ENCODE data around the gene ZFYVE19.

The ZFYVE19 gene

DNA sequence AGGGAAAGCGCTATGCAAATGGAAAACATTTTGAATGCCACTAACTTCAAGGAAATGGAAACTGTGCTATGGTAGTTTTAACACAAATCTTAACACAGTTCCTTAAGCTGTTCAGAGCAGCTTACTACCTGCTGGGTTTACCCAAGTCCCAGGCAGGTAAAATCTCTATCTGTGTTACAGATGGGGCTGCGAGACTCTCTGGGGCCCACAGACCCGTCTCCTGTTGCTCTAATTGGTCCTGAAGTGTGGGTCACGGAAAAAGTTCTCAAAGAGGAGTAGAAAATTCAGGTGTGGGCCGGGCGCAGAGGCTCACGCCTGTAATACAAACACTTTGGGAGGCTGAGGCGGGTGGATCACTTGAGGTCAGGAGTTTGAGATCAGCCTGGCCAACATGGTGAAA is 16.9 kb upstream of the ZFYVE19 start:
- no peak for TF ChIP-seq EZH2 (optimal IDR thresholded peaks at IDR 0.05; ENCODE audit: low read depth, low read length)
- TF ChIP-seq, protein P1, sequence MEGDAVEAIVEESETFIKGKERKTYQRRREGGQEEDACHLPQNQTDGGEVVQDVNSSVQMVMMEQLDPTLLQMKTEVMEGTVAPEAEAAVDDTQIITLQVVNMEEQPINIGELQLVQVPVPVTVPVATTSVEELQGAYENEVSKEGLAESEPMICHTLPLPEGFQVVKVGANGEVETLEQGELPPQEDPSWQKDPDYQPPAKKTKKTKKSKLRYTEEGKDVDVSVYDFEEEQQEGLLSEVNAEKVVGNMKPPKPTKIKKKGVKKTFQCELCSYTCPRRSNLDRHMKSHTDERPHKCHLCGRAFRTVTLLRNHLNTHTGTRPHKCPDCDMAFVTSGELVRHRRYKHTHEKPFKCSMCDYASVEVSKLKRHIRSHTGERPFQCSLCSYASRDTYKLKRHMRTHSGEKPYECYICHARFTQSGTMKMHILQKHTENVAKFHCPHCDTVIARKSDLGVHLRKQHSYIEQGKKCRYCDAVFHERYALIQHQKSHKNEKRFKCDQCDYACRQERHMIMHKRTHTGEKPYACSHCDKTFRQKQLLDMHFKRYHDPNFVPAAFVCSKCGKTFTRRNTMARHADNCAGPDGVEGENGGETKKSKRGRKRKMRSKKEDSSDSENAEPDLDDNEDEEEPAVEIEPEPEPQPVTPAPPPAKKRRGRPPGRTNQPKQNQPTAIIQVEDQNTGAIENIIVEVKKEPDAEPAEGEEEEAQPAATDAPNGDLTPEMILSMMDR (IDR thresholded peaks at IDR 0.05; ENCODE audit: low read length), result no peak
- TF ChIP-seq EZH2phosphoT487 (IDR thresholded peaks at IDR 0.05; ENCODE audit: low read length), result no peak
- no peaks in the 10 kb centered on the region for H4K20me1 ChIP-seq (ENCODE audit: insufficient read depth, low read length)
- H3K4me2 ChIP-seq (ENCODE audit: low read depth, low read length), result no peak overlapping the region
- H3F3A ChIP-seq (ENCODE audit: insufficient read depth, low read length), result no peaks in the 10 kb centered on the region
- no peak for DNase-seq
- no peaks in the 10 kb centered on the region for H3K4me1 ChIP-seq (ENCODE audit: low read length)
- H3K27ac ChIP-seq (ENCODE audit: low read length), result no peak overlapping the region
- H3K9ac ChIP-seq (ENCODE audit: low read length), result no peak overlapping the region
- H3K27me3 ChIP-seq (replicated peaks; ENCODE audit: insufficient read depth, low read length), result no peaks in the 10 kb centered on the region
- H3K9me3 ChIP-seq (replicated peaks; ENCODE audit: insufficient read depth, low read length), result no peaks in the 10 kb centered on the region
- H3K79me2 ChIP-seq (ENCODE audit: low read length), result peaks cover 5% of the 10 kb centered on the region; the same call in 1 of the 2 replicates
- H3K9me2 ChIP-seq (replicated peaks; ENCODE audit: insufficient read depth, low read length), result no peaks in the 10 kb centered on the region
- no peak overlapping the region for H2AFZ ChIP-seq (ENCODE audit: low read length)
- H3K36me3 ChIP-seq (replicated peaks; ENCODE audit: insufficient read depth, low read length), result no peaks in the 10 kb centered on the region
- no peak overlapping the region for H3K4me3 ChIP-seq (ENCODE audit: low read length)

DNA sequence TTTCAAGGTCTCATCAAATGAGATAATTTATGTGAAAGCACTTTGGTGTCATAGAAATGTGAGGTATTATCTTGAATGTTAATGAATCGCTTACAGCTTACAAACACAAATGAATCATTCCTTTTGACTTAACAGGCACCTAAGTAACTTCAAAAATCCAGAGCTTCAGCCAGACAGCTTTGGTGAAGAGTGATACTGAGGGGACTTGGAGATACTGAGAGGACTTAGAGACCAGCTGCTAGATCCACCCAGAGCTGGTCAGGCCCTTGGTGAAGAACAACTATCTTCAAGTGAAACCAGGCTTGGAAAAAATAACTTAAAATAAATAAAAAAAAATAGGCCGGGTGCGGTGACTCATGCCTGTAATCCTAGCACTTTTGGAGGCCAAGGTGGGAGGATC is 16.2 kb upstream of the ZFYVE19 start:
- H3K9ac ChIP-seq (ENCODE audit: low read length), result no peak overlapping the region
- no peak for TF ChIP-seq EZH2 (optimal IDR thresholded peaks at IDR 0.05; ENCODE audit: low read depth, low read length)
- no peaks in the 10 kb centered on the region for H3K27me3 ChIP-seq (replicated peaks; ENCODE audit: insufficient read depth, low read length)
- no peaks in the 10 kb centered on the region for H3K36me3 ChIP-seq (replicated peaks; ENCODE audit: insufficient read depth, low read length)
- no peak overlapping the region for H3K27ac ChIP-seq (ENCODE audit: low read length)
- no peak for DNase-seq
- H3K9me2 ChIP-seq (replicated peaks; ENCODE audit: insufficient read depth, low read length), result no peaks in the 10 kb centered on the region
- H3K4me1 ChIP-seq (ENCODE audit: low read length), result no peaks in the 10 kb centered on the region
- no peak overlapping the region for H3K4me2 ChIP-seq (ENCODE audit: low read depth, low read length)
- no peak overlapping the region for H2AFZ ChIP-seq (ENCODE audit: low read length)
- peaks cover 5% of the 10 kb centered on the region; the same call in 1 of the 2 replicates for H3K79me2 ChIP-seq (ENCODE audit: low read length)
- no peaks in the 10 kb centered on the region for H4K20me1 ChIP-seq (ENCODE audit: insufficient read depth, low read length)
- H3F3A ChIP-seq (ENCODE audit: insufficient read depth, low read length), result no peaks in the 10 kb centered on the region
- H3K4me3 ChIP-seq (ENCODE audit: low read length), result no peak overlapping the region
- no peaks in the 10 kb centered on the region for H3K9me3 ChIP-seq (replicated peaks; ENCODE audit: insufficient read depth, low read length)

DNA sequence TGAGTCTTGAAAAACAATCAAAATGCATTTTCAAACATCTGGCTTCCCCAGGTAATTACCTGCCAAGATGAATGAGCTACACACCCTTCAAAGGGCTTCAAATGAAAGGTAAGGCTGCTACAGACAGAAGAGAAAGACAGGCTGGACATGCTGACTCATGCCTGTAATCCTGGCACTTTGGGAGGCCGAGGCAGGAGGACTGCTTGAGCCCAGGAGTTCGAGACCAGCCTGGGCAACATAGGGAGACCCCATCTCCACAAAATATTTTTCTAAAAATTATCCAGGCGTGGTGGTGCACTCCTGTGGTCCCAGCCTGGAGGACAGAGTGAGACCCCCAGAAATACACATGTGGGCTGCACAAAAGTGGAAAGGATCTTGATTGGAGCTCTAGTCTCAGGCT is 14.5 kb upstream of the ZFYVE19 start:
- Histone ChIP-seq H3K27ac (ENCODE audit: low read length) (no peak overlapping the region), H3K27me3 (replicated peaks; ENCODE audit: insufficient read depth, low read length) (no peaks in the 10 kb centered on the region), H3K9me3 (replicated peaks; ENCODE audit: insufficient read depth, low read length) (no peaks in the 10 kb centered on the region), H3K79me2 (ENCODE audit: low read length) (peaks cover 5% of the 10 kb centered on the region; the same call in 1 of the 2 replicates), H3K9ac (ENCODE audit: low read length) (no peak overlapping the region), H3K4me1 (ENCODE audit: low read length) (no peaks in the 10 kb centered on the region), H4K20me1 (ENCODE audit: insufficient read depth, low read length) (no peaks in the 10 kb centered on the region), H3K36me3 (replicated peaks; ENCODE audit: insufficient read depth, low read length) (no peaks in the 10 kb centered on the region), H3K9me2 (replicated peaks; ENCODE audit: insufficient read depth, low read length) (no peaks in the 10 kb centered on the region), H2AFZ (ENCODE audit: low read length) (no peak overlapping the region), H3K4me3 (ENCODE audit: low read length) (no peak overlapping the region), H3K4me2 (ENCODE audit: low read depth, low read length) (no peak overlapping the region), H3F3A (ENCODE audit: insufficient read depth, low read length) (no peaks in the 10 kb centered on the region)
- no peak for DNase-seq
- TF ChIP-seq EZH2 (optimal IDR thresholded peaks at IDR 0.05; ENCODE audit: low read depth, low read length), result no peak
- TF ChIP-seq EZH2phosphoT487 (IDR thresholded peaks at IDR 0.05; ENCODE audit: low read length), result no peak
- TF ChIP-seq, protein P1 (IDR thresholded peaks at IDR 0.05; ENCODE audit: low read length), result no peak

DNA sequence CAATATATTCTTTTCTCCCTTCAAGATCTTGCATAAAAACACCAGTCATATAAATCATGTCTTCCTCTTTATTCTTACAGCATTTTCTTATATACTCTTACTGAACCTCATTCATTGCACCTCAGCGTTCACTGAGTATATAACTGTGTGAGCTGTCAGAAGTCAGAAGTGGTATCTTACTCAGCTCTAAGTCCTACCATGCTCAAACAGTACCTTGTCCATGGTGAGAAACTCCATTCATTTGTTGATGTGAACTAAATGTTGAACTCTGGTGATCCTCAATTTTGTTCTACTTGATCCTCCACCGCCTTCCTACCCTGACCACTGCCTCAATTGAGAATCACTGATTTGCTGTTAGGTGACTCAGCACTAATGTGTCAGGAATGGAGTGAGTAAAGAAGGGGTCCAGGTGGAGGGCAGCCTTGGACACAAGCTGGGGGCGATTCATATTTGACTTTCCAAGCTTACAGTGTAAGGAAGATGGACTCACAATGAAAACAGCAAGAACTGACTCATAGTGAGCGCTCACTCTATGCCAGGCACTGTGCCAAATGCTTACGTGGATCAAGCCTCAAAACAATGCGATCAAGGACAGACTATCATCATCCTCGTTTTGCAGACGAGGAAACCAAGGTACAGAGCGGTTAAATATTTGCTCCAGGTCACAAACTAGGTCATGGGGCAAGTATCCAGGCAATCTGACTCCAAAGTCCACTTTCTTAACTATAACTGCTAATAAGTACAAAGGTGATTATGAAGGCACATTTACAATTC is 13.5 kb upstream of the ZFYVE19 start:
- Histone ChIP-seq H3K4me2 (ENCODE audit: low read depth, low read length) (no peak overlapping the region), H3F3A (ENCODE audit: insufficient read depth, low read length) (no peaks in the 10 kb centered on the region), H2AFZ (ENCODE audit: low read length) (no peak overlapping the region), H3K27ac (ENCODE audit: low read length) (no peak overlapping the region), H4K20me1 (ENCODE audit: insufficient read depth, low read length) (no peaks in the 10 kb centered on the region), H3K9ac (ENCODE audit: low read length) (no peak overlapping the region), H3K36me3 (replicated peaks; ENCODE audit: insufficient read depth, low read length) (no peaks in the 10 kb centered on the region), H3K9me2 (replicated peaks; ENCODE audit: insufficient read depth, low read length) (no peaks in the 10 kb centered on the region), H3K4me3 (ENCODE audit: low read length) (no peak overlapping the region), H3K9me3 (replicated peaks; ENCODE audit: insufficient read depth, low read length) (no peaks in the 10 kb centered on the region), H3K4me1 (ENCODE audit: low read length) (no peaks in the 10 kb centered on the region), H3K27me3 (replicated peaks; ENCODE audit: insufficient read depth, low read length) (no peaks in the 10 kb centered on the region), H3K79me2 (ENCODE audit: low read length) (peaks cover 5% of the 10 kb centered on the region; the same call in 1 of the 2 replicates)
- DNase-seq, result no peak
- TF ChIP-seq EZH2phosphoT487 (IDR thresholded peaks at IDR 0.05; ENCODE audit: low read length) (no peak), EZH2 (optimal IDR thresholded peaks at IDR 0.05; ENCODE audit: low read depth, low read length) (no peak)
- TF ChIP-seq, protein P1 (IDR thresholded peaks at IDR 0.05; ENCODE audit: low read length), result no peak

Measured in MM.1S (cell line).